Measurements from ENCODE around the gene PPFIBP2.

- TF ChIP-seq EZH2 (IDR thresholded peaks at IDR 0.05; ENCODE audit: insufficient read depth, low read length) (no peak), CTCF (IDR thresholded peaks at IDR 0.05; ENCODE audit: insufficient read depth, low read depth, low read length) (no peak)
These were observed 158.6 kb downstream of the PPFIBP2 start for GRCh38 chr11:7672276-7672959.
